Mesenteric fat pad (tissue), 1 donor: ENCODE measurements around the gene REEP1. TPM values are rescaled to one million over a fixed set of nuclear protein-coding genes. Genes with fewer than 3 reads are reported as not detected.

Experiments
- DNase-seq: peaks from one replicate; pipeline ENCODE4 v3.0.0-alpha.2; 2020; ENCODE audit warnings: low spot score
- total RNA-seq: library from RNA; stranded (reverse); fragmentation: NEBNext Ultra II Directional; extraction: Animal tissue kit (Norgen Biotek cat#: 25700); gene quantifications from one replicate; pipeline ENCODE4 v1.2.1, GENCODE V29; 2021
- donor health status: DM: yes; HTN: yes; CAD: no.

Gene REEP1
- total RNA-seq, 1 donor from 2014 or later, result 0.96 TPM

DNA sequence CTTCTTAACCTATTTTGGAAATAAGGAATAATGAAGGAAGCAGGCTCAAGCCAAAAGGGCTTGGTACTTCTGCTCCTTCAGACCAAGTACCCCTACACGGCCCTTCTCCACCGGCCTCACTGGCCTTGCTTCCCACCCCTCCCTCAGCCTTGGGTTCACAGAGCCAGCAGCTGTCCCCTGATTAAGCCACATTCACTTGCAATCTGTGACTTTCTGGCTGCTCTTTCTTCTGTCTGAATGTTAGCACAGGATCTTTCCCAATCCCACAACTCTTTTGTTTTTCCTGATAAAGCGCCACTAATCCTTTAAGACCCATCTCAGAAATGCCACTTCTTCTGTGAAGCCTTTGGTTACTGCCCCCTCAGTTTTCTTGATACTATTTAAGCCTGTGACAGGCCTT is 52.4 kb downstream of the REEP1 start:
- peak; percentile 51 for DNase-seq

DNA sequence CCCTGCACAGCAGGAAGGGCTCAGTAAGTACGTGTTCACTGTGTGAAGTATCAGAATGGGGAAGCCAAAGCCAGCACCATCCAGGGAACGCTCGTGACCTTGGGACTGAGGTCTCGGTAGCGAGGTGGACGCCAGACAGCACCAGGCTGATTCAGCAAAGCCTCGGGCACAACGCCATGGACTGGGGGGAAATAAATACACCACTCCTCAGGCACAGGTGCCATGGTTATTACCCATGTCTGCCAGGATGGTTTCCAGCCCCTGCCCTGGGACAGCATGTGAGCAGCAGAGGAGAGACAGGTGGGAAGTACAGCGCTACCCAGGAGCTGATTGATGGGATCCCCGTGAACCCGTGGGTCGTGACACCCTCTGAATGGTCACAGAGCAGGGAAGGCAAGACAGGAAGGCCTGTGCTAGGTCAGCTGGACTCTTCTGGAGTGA is 53.0 kb downstream of the REEP1 start:
- DNase-seq, result peak; percentile 59

DNA sequence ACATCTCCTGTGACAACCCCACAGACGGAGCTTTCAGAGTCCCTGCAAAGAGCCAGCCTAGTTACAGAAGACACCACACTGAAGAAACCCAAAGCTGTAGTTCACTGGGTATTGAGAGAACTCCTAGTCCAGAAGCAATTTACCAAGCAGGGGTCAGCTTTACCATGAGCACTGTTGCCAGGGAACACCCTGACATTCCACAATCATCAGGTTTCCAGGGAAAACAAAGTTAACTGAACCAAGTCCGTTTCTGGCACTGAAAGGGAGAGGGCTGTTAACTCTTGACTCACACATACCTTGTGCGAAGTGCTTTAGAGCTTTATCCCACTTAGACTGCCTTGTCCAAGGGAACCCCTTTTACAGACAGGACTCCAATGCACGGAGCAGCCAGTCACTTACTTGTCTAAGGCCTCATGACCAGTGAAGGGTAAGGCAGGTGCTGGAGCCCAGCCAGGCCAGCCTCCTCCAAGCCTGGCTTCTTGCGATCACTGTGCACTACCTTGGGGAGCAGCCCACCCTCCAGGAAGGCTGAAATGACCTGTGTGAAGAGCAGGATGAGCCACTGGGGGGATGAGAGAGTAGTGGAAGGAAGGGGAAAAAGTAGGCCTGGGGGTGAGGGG is 53.9 kb downstream of the REEP1 start:
- peak; percentile 83 for DNase-seq

DNA sequence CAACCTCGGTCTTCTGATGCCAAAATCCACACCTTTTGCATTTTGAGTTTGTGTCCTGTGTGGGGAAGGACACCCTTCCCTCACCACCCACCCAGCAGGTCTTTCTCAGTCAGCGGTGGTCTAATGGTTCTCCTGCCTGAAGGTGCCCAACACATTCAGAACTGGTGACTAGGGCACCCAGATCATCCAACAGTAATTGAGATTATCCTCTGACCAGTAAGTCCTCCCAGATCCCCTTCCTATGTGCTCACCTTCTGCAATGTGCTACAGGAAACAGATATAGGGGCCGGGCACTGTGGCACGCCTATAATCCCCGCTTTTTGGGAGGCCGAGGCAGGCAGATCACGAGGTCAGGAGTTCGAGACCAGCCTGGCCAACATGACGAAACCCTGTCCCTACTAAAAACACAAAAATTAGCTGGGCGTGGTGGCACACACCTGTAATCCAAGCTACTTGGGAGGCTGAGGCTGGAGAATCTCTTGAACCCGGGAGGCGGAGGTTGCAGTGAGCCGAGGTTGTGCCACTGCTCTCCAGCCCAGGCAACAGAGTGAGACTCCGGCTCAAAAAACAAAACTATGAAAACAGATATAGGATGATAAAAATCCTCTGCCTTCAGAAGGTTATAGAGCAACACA is 56.2 kb downstream of the REEP1 start:
- DNase-seq, result peak; percentile 67

DNA sequence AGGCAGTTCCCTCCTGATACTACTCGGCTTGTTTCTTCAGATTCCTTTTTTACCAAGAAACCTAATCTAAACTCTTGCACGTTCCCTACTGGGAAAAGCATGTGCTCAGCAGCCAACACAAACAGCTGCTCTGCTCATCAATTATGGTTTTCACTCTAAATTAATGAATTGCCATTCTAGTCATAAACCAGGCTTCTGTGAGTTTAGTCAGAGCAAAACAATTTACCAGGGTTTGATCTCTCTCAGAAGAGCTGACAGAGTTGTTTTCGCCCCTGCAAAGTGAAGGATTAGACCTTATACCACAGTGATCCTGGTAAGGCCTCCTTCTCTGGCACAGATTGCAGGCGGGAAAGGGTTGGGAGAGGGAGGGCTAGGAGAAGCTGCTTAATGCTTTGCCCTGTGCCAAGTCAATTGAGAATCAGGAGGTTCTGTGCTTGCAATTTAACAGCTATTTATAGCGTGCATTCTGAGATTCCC is 57.2 kb downstream of the REEP1 start:
- peak; percentile 20 for DNase-seq

DNA sequence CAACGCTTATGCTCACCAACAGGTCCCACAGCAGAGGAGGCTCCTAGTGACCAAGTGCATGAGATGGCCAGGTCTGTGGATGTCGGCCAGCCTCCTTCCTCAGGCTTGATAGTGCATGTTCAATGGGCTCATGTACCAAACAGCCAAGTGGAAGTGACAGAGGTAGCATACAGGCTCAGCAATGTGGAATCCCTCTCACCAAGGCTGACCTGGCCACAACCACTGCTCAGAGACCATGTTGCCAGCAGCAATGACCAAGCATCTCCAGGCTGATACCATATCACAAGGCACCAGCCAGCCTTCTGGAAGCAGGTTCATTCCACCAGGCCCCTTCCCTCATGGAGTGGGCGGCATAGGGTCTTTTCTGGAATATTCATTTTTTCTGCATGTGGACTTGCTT is 61.5 kb downstream of the REEP1 start:
- DNase-seq, result peak; percentile 47

DNA sequence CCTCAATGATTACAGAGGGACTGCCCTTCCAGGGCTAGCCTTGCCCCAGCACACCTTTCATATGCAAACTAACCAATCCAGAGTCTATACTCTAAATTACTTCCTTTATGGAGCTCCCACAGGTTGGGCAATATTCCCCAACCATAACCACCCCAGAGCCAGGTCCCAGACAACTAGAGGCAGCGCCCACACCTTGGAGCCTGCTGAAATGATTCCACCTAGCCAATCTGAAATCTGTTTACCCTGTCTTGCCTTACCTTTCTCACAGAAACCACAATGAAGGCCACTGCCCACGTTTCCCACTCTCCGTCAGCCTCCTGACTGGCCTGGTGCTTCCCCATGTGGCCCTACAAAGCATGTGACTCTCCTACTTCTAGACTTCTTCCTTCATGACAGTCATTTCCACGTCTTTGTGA is 62.0 kb downstream of the REEP1 start:
- peak; percentile 41 for DNase-seq

DNA sequence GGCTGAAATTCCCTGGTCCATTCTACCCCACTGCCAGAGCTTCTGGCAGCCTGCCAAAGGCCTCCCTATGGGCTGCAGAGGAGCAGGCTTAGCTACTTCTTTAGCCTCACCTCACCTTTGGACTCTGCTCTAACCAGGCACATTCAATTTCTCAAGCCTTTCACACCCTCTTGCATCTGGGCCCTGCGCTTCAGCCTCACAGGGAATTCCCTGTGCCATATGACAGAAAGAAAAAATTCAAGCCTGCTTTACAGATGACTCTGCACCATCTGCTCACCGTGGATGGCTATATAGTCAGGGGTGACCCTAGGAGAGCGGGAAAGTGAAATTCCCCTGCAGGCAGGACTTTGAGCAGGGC is 62.5 kb downstream of the REEP1 start:
- peak; percentile 80 for DNase-seq

DNA sequence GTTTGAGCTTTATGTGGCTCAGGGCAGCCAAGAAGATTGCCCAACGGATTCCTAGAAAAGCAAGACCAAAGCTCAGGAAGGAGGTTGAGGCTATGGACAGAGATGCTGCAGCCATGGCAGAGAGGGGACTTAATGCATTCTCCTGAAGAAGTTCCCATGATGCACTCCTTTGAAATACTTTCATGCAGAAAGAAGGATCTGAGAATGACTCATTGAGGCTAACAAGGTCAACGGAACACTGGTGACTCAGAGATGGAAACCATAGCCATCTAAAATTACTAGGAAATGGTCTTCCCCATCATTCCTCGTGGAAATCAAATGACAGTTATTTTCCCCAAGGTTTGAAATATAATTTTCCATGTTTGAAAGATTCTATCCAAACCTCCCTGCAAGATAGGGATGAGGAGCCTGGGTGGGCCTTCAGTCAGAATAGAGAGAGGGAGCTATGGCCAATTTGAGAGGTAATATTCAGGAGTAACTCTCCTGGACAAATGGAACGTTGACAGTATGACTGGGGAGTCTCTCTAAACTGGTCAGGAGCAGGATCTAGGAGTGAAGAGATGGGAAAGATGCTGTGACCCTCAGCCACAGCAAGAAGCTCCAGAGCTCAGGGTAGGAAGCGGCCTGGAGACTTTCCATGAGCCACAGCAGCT is 63.0 kb downstream of the REEP1 start:
- no peak for DNase-seq

DNA sequence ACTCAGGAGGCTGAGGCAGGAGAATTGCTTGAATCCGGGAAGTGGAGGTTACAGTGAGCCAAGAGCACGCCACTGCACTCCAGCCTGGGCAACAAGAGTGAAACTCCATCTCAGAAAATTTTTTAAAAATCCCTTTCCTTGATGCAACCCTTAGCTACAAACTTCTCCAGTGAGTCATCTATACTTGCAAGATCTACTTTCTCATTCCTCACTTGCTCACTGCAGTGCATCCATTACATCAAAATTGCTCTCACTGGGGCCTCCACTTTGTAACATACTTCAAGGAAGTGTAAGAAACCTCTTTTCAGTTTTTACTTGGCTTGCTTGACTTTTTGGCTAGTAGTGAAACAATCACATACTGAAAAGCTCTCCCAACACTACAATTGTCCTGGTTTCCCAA is 65.3 kb downstream of the REEP1 start:
- no peak for DNase-seq

DNA sequence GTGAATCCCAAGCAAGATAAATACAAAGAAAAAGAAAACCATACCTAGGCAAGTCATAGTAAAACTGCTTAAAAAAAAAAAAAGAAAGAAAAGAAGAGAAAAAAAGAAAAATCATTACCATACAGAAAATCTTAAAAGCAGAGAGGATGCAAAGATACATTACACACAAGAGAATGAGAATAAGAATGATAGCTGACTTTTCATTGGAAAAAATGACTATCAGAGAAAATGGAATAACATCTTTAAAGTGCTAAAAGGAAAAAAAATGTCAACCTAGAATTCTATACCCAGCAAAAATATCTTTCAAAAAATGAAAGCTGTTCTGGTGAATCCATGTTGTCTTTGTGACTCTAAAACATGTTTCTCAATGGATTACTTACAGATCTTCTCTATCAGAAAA is 66.2 kb downstream of the REEP1 start:
- DNase-seq, result no peak

DNA sequence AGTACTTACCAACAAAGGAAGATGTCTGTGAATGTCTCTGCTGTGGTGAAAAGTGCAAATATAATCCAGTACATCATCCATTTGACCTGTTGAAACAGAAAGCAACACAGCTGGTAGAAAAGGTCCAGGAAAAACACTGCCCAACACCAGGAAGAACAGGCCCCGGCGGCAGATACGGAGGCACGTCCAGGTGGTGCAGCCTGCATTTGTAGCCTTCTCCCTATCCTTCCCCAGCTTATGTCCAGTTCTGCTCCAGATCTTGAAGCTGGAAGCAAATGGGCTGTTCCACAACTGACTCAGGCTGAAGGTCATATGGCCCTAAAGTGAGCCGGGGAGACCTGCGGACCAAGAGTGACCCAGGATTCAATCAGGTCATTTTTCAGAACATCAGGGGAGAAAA is 73.5 kb downstream of the REEP1 start:
- peak; percentile 64 for DNase-seq

DNA sequence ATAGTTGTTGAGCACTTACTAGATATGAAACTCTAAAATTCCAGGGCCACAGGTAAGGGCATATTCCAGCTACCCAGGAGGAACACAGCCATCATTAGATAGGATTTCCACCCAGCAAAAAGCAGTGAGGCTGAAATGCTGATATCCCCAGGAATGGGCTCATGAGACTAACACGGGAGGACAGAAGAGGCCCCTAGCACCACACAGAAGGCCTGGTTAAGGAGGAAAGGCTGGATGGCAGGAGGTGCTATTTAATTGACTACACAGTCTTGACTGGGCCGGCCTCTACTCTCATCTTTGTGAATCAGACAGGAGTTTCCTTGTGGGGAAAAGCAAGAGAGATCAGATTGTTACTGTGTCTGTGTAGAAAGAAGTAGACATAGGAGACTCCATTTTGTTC is 76.4 kb downstream of the REEP1 start:
- DNase-seq, result peak; percentile 3

DNA sequence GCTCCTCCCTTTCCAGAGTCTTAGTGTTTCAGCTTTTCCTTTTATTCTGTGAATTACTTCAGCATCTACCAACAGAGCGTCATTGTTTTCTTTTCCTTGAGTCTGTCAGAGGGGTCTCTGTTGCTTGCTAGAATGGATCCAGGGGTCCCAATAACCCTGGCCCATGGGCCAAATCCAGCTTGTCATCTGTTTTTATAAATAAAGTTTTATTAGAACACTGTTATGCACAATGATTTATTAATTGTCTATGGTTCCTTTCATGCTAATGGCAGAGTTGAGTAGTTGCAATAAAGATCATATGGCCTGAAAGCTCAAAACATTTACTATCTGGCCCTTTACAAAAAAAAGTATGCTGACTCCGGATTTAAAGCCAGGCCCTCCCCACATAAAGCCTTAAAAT is 79.3 kb downstream of the REEP1 start:
- DNase-seq, result no peak

DNA sequence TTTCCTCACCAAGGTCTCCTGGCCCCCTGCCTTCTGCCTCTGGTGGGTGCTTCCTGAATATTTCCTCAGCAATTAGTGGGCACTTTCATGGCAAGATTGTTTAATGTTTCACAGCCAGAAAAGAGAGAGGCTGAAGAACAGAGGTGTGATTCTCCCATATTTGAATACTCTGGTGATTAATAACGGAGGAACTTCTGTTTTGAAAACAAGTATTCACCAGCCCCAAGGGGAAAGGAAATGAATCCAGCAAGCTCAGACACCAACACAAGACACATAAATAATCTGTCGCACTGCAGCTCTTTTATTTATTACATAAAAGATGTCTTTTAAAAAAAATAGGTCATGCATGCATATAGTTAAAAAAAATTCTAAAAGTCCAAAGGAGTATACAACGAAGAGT is 80.4 kb downstream of the REEP1 start:
- DNase-seq, result peak; percentile 4

DNA sequence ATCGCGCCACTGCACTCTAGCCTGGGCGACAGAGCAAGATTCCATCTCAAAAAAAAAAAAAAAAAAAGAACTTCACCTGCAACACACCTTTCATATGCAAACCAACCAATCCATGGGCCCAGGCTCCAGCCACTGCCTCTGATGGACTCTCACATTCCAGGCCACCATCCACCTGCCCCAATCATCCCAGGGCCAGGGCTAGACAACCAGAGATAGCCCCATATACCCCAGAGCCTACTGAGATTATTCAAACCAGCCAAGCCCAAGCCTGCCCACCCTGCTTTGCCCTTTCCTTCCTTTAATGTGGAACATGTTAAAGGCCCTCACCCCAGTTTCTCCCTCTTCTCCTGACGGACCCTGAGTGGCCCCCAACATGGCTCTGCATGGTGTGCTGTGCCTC is 81.1 kb downstream of the REEP1 start:
- peak; percentile 67 for DNase-seq

DNA sequence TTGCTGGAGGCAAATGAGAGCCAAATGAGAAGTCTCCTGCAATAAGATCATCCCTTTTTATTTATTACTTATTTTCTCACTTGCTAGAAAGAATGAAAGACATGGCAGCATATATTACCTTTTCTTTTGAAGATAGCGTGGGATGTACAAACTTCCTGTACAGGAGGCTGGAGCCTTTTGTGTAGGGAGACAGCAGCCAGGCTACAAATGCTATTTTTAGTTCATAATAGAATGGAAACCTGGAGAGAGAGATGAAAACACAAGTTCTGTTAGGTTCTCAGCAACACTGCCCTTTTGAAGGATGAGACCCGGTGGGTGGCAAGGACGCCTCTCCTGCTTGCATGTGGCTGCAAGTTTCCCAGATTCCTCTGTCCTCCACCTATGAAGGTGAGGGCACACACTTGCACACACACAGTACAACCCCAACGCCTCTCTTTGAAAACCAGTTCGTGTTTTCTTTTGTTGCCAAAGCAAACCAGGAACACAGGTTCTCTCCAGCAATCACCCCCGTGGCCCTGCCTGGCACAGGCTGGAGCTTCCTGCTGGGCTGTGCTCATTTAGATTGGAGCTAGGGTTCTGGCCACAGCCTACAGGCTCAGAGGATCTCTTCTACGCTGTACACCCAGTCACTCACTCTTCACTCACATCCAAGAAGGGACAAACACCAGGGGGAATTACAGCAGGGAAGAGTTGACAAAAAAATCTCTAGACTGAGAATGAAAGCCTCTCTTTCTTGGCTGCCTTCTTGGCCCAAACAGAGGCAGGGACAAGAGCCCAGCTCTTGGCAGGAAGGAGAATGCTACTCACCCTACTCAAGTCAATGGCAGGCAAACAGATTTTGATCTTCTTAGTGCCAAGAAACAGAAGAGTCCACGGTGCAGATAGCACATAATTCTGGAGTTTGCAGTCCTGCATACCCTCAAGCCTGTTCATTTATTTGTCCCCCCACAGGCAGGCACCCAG is 82.6 kb downstream of the REEP1 start:
- DNase-seq, result peak; percentile 37

DNA sequence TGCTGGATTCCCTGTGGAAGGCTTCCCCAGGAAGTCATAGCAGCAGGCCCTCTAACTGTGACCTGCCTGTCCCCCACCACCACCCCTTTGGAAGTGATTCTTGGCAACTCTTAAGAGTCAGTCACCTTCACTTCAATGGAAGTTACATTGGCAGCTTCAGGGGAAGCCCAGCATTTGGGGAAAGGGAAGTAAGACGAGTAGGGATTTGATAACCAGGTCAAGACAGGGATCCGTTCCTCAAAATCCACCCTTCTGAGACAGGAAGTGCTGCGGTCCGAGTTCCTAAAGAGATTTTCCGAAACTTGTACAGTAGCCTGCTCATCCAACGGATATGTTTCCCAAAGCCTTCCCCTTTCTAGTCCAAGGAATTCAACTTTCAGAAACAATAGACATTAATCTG is 84.0 kb downstream of the REEP1 start:
- peak; percentile 26 for DNase-seq

DNA sequence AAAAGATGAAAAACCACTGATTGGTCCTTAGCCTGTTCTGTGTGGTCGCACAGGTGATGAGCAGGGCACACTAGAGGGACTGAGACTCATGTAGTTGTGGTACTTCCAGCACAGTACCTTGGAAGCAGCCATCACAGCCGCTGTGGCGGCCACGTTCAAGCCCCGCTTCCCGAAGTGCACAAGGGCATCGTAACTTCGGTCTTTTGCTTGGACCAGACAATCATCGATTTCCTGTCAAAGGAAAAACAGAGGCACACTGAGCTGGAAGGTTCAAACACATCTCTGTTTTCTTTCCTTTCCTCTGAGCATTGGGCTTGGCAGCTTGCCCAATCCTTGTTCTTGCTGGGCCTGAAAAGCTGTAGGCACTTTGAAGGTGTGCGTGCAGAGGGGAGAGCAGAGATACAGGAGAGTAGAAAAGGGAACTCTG is 85.6 kb downstream of the REEP1 start:
- DNase-seq, result peak; percentile 69

DNA sequence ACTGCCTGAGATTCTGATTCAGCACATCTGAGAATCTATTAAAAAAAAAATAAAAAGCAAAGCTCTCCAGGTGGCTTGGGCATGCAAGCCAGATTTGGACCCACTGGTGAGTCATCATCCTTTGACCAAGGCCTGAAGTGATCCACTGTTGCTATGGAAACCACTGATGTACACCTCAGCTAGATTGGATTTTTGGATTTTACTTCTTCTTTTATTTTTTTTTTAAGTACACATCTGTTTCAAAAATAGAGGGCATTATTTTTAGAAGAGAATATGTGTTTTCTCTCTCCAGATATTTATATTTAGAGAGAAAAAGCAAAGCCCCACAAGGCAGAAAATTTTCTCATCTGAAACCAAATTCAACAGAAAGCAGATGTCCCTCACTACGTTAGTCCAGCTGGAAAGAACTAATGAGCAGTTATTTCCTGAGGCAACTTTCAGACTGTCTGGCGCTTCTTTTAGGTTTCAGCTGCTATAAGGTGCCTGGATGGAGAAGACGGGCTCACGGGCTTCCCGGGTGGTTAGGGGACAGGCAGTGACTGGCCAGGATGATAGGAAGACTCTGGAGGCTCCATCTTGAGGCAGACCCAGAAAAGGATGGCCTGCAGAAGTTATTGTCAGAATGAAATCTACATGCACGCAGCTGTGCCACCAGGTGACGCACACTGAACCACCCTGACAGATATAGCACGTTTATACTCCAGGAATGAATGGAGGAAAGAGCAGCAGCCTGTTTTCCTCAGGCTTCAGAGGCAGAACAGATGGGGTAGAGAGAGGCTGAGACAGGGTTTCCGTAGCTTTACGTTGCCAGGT is 87.6 kb downstream of the REEP1 start:
- peak; percentile 39 for DNase-seq

DNA sequence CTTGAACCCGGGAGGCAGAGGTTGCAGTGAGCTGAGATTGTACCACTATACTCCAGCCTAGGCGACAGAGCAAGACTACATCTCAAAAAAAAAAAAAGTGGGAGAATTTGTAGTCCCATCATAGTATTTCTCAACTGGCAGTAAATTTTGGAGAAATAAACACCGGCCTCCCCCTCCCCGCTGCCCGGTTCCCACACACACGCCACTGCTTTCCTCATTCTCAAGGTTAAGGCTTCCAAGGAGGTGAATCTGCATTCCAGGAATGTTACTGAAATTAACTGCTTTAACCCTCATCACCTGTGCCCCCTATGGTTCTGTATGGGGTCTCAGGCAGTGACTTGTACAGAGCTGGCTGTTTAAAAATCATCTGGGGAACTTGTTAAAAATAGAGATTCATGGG is 88.2 kb downstream of the REEP1 start:
- no peak for DNase-seq
